Hindlimb muscle (tissue), 1 donor: ENCODE results near the gene CARD19. TPM values are rescaled to one million over a fixed set of nuclear protein-coding genes. Genes with fewer than 3 reads are reported as not detected.
"Not testable (repeated sequence)": the region's sequence is repeated elsewhere in the genome, so short reads cannot be mapped to it uniquely, and the experiment has no call there.

Source experiments
- DNase-seq: peaks from one replicate; pipeline ENCODE4 v3.0.0-alpha.2; 2013
- polyA plus RNA-seq: library from polyadenylated mRNA; unstranded; fragments of 120-200 nt; gene quantifications from one replicate; pipeline ENCODE4 v1.2.1, GENCODE V29; 2013; ENCODE audit not compliant: insufficient read length

Gene CARD19
- polyA plus RNA-seq, 1 donor = 39.7 TPM

DNA sequence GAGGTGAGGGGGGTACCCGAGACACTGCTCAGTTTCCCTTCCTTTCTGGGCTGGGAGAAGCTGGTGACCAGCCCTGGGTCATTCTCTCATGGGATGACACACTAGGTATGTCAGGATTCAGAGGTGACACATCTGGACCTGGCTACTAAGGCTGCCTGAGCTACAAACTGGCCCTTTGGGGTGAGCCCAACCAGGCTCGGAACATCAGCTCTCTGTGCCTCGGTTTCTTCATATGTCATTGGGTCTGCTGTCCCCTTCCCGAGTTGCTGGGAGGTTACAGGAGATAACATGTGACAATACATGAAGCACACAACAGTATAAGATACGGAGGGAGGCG, 11.8 kb downstream of the CARD19 start:
- DNase-seq = no peak

DNA sequence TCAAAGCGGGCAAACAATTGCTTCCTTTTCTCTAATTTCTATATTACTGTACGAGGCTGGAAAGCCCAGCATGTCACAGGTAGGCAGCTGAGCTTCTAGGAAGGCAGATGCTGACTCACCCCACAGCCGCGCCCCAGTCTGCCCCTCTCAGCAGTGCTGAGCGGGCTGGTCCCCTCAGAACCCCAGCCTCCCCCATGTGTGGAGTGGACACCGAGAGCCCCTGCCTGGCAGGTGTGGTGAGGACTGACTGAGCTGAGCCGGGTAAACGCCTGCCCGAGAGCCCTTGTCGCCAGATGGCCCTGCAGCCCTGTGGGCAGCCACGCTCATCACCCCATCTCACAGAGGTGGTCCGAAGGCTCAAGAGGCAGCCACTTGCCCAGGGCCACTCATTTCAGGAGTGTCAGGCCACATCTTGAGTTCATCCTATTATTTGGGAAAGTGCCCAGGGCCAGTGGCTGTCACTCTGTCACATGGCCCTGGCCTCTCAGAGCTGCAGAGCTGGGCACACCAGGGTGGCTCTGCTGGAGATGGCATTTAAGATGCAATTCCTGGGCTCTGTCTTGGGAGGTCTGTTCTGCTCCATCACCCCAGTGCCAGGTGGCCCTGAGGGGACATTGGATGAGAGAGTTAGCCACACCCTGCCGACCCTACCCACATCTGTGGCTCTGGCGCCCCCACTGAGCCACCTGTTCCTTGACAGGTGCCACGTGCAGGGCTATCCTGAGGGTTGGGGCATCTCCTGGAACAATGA, 12.4 kb downstream of the CARD19 start:
- no peak for DNase-seq

- no peak for DNase-seq
These were observed 14.4 kb downstream of the CARD19 start for GRCh38 chr9:93110311-93110855.

- DNase-seq = no peak
These were observed 15.0 kb downstream of the CARD19 start for GRCh38 chr9:93111001-93111370.

- DNase-seq = no peak
These were observed 15.5 kb downstream of the CARD19 start for GRCh38 chr9:93111371-93112115.

DNA sequence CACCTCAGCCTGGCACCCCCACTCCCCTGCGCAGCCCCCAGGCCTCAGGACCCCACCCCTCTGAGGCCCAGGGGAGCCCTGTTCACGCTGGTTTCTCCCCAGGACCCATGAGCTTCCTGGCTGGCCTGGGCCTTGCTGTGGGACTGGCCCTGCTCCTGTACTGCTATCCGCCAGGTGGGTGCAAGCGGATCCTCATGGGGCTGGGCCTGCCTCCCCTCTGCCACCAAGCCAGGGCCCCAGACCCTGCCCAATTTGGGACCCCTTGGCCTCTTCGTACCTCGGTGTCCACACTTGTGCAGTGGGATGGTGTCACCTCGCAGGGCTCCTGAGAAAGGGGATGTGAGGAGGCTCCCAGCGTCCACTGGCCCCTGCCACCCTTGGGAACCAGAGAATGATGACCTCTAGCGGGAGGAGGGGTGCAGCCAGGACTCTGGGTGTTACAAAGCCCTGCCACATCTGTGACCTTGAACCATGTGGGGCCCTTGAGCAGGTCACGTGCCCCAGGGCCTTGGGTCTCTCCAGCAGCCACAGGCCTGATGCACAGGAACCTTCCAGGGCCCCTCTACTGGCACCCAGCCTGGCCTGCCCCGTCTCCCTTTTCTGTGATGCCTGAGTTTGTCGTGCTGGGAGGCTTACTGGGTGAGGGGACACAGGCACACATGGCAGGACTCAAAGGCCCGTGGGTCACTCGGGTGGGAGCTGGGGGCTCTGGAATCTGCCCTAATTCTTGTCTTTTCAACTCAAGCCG, 16.3 kb downstream of the CARD19 start:
- DNase-seq = no peak

GRCh38 chr9:93112864-93113389, 16.9 kb downstream of the CARD19 start:
- DNase-seq = no peak

GRCh38 chr9:93114169-93114983, 18.4 kb downstream of the CARD19 start:
- no peak for DNase-seq

DNA sequence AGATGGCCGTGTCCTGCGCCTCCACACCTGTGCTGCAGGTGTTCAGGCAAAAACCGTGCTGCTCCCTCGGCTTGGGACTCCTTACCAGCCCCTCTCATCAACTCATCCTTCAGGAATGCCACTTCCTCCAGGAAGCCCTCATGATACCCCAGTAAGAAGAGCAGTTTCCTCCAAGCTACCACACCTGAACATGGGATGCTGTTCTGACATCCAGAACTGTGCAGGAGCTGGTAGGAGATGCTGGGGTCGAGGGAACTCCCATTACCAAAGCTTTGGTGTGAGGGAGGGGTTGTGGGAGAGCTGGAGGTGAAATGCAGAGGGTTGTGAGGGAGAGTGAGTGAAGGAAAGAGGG, 18.9 kb downstream of the CARD19 start:
- DNase-seq = no peak

- DNase-seq = no peak
These were observed 19.6 kb downstream of the CARD19 start for GRCh38 chr9:93115486-93116071.

DNA sequence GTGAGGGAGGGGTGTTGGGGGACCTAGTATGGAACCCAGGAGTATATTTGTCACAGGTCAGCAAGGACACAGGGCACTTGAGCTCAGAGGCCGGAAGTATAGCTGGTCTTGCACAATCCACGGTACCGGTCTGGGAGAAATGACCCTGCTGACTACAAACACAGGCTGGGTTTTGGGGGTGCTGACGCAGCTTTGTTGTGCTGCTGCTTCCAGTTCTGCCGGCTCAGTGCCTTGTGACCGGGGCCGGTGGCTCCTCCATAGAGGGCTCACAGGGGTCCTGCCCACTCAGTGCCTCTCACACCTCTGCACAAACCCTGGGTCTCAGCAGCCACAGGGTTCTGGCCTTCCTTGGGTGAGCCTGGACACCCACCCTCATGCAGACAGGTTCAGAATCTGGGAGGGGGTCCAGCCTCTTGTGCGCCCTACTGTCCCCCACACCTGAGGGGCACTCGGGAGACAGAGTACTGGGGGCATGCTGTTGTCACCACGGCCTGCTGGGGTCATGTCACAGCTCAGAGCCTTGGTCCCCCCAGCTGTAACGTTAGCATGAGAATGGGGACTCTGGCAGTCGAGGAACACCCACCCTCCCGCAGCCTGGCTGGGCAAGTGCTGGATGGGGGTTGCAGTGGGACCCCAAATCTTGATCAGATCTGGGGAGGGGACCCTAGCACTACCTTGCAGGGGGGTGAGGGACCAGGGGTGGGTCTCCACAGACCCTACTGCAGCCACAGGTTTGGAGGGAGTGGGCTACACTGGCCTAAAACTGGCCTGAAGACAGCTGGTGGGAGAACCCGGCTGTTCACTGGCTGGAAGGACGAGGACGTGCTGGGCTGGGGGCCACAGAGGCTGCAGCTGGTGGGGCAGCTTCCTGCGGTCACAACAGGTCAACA, 20.3 kb downstream of the CARD19 start:
- no peak for DNase-seq

DNA sequence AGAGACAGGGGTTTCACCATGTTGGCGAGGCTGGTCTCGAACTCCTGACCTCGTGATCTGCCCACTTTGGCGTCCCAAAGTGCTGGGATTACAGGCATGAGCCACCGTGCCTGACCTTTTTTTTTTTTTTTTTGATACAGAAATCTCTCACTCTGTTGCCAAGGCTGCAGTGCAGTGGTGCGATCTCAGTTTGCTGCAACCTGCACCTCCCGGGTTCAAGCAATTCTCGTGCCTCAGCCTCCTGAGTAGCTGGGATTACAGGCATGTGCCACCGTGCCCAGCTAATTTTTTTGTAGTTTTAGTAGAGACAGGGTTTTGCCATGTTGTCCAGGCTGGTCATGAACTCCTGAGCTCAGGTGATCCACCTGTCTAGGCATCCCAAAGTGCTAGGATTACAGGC, 21.5 kb downstream of the CARD19 start:
- not testable (repeated sequence) for DNase-seq

DNA sequence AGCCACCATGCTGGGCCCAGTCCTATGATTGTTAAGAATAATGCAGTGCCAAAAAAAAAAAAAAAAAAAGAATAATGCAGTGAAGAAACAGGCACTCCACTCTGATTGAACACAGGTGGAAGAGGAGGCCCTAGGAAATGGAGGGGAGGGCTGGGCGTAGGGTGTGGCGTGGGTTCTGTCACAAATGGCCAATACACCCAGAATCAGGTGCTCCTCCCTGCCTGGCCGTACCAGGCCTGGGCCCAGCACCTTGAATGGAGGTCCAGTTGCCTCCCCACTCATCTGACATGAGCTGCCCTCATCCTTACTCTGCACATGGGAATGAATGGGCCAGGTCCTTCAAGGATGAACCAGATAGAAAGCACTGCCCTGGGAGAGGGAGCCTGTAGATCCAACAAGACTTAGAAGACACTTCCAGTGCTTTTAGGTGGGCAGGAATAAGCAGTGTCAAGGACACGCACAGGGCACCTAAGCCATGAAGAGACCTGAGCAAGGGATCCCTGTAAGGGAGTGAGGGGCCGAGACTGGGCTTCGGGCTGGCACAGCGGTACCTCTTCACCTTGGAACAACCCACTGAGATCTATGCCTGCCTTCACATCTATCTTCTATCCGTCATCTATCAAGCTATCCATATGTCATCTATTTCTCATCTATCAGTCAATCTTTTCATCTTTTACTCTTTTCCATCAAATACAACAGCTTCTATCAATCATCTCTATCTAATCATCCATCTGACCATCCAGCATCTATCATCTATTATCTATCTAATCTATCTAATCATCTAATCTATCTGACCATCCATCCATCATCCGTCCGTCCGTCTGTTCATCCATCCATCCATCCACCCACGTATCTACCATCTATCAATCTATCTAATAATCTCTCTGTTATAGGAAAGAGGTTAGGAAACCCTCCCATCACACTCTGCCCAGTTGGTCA, 22.2 kb downstream of the CARD19 start:
- no peak for DNase-seq

GRCh38 chr9:93118863-93119702, 23.1 kb downstream of the CARD19 start:
- DNase-seq = no peak

DNA sequence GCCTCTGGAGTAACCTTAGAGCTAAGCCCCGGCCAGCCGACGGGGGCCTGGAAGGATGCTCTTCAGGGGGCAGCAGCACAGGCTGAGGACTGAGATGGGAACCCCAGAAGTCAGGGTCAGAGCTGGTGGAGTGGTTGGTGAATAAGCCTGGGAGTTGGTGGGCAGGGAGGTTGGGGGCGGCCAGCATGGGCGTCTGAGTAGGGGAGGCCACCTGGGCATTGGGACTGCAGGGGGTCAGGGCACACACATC, 23.6 kb downstream of the CARD19 start:
- no peak for DNase-seq

- DNase-seq = peak; percentile 69
These were observed 24.2 kb downstream of the CARD19 start for GRCh38 chr9:93119953-93120845.

DNA sequence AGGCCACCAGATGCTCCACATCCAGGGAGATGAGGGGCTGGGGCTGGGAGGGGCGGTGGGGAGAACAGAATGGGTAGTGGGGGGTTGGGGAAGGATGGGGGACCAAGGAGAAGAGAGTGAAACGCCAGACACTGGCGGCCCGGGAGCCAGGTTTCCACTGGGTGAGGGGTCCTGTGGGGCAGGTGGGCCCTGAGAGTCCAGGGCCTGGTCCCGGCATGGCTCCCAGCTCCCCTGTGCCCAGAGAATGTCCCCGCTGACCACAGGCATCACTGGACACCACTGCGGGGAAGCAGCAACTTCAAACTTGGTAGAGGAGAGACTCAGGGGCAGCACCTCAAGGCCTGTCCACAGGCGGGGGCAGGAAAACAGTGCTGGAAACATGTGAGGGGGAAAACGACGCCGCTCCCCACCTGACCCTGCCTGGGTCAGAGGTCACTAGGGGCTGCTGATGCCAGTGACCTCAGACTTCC, 24.9 kb downstream of the CARD19 start:
- DNase-seq = no peak
